CD4-positive, alpha-beta T cell (primary cell): ENCODE measurements around the gene TRIM33. TPM values are rescaled to one million over a fixed set of nuclear protein-coding genes. Genes with fewer than 3 reads are reported as not detected.

Source experiments
- ATAC-seq: fragments of 200-7000 bp; cut with Tn5 transposase; one replicate; pipeline ENCODE4 v1.10.0; 2022; ENCODE audit warnings: mild to moderate bottlenecking; ENCODE audit not compliant: poor library complexity
- CTCF ChIA-PET: fragments of 350-600 bp; sonication (Branson Sonifier 250); formaldehyde crosslinking; loops from one replicate; lab custom pipeline; 2021; ENCODE audit warnings: antibody characterized with exemption, inconsistent platforms; lab: Charles Lee
- POLR2A ChIA-PET: fragments of 350-600 bp; sonication (Branson Sonifier 250); formaldehyde crosslinking; loops from one replicate; lab custom pipeline; 2021; ENCODE audit warnings: antibody characterized with exemption, inconsistent platforms; lab: Charles Lee
- DNase-seq, 14 experiments: peaks; one replicate each; pipeline ENCODE4 v3.0.0-alpha.2; 2013 to 2020; ENCODE audit warnings: mixed read lengths in 2 of 14
- H3K27ac ChIP-seq, 2 donors: one replicate each; pipeline versions ENCODE4 v1.5.1 to v1.7.0; 2013; ENCODE audit warnings: low read length in 2 of 2, low read depth in 1 of 2, mild to moderate bottlenecking in 1 of 2
- H3K27me3 ChIP-seq, 2 experiments: 1 replicate in 1 of 2; 2 replicates in 1 of 2; pipeline versions ENCODE4 v1.6.1 to v1.7.0; 2013; ENCODE audit warnings: low read length in 2 of 2, control low read depth in 1 of 2, mild to moderate bottlenecking in 1 of 2, moderate library complexity in 1 of 2; ENCODE audit not compliant: insufficient read depth in 2 of 2, control insufficient read depth in 1 of 2
- H3K36me3 ChIP-seq: one replicate; pipeline ENCODE4 v1.6.1; 2013; ENCODE audit warnings: low read length, control low read depth; ENCODE audit not compliant: insufficient read depth
- H3K4me1 ChIP-seq: one replicate; pipeline ENCODE4 v1.6.1; 2013; ENCODE audit warnings: low read length, control low read depth; ENCODE audit not compliant: insufficient read depth
- H3K4me3 ChIP-seq: one replicate; pipeline ENCODE4 v1.5.1; 2013; ENCODE audit warnings: mild to moderate bottlenecking, low read length, moderate library complexity
- H3K9me3 ChIP-seq, 2 experiments: 1 replicate in 1 of 2; 2 replicates in 1 of 2; pipeline versions ENCODE4 v1.6.1 to v1.7.0; 2013; ENCODE audit warnings: low read length in 2 of 2, mild to moderate bottlenecking in 2 of 2, control low read depth in 1 of 2, moderate library complexity in 1 of 2; ENCODE audit not compliant: control insufficient read depth in 1 of 2, insufficient read depth in 1 of 2
- H3K27ac Mint-ChIP-seq: one replicate; pipeline ENCODE4 v1.8.0; 2020; ENCODE audit warnings: mixed read lengths
- H3K27me3 Mint-ChIP-seq: one replicate; pipeline ENCODE4 v1.8.0; 2021; ENCODE audit warnings: mixed read lengths
- H3K36me3 Mint-ChIP-seq: one replicate; pipeline ENCODE4 v1.8.0; 2021; ENCODE audit warnings: low read depth, mixed read lengths
- H3K4me1 Mint-ChIP-seq: one replicate; pipeline ENCODE4 v1.8.0; 2021; ENCODE audit warnings: low read depth, mixed read lengths
- H3K4me3 Mint-ChIP-seq: one replicate; pipeline ENCODE4 v1.8.0; 2020; ENCODE audit warnings: mild to moderate bottlenecking, mixed read lengths
- H3K9me3 Mint-ChIP-seq: one replicate; pipeline ENCODE4 v1.8.0; 2020; ENCODE audit warnings: mixed read lengths
- CTCF ChIP-seq: fragments of 200-600 bp; IDR thresholded peaks from one replicate; pipeline ENCODE4 v1.8.0; 2022; ENCODE audit warnings: antibody characterized with exemption, mild to moderate bottlenecking
- intact Hi-C, 2 experiments: fragments of 100-400 bp; cut with DNase I in 1 of 2; cut with micrococcal nuclease in 1 of 2; formaldehyde crosslinking; loops; one replicate each; pipeline versions ENCODE4 v1.15.1 to v1.9.0; 2023 to 2025; cut with DNase I, micrococcal nuclease
- total RNA-seq, 174 experiments: library from RNA in 2 of 174; stranded (reverse) in 2 of 174; gene quantifications; one replicate each; pipeline ENCODE4 v1.2.3 and lab custom pipeline; 2021 to 2026

The TRIM33 gene
- total RNA-seq, 2 experiments from 2014 or later: 42.6 to 45.0 TPM

GRCh38 chr1:114355240-114355639 is 155.8 kb downstream of the TRIM33 start:
- no peak overlapping the region for H3K27ac Mint-ChIP-seq
- Histone ChIP-seq H3K27ac (no peak overlapping the region), H3K4me3 (no peak overlapping the region), H3K27me3 (no peaks in the 10 kb centered on the region), H3K36me3 (no peaks in the 10 kb centered on the region), H3K4me1 (peaks cover 3% of the 10 kb centered on the region), H3K9me3 (no peaks in the 10 kb centered on the region)
- ATAC-seq (no peak), DNase-seq (no peak)
- ChIA-PET POLR2A (no interaction called here), CTCF (no interaction called here)
- TF ChIP-seq CTCF: no peak
- H3K36me3 Mint-ChIP-seq: peaks cover 4% of the 10 kb centered on the region
- intact Hi-C loops: no loop called here
- peaks cover 2% of the 10 kb centered on the region for H3K9me3 Mint-ChIP-seq
- H3K4me1 Mint-ChIP-seq: peaks cover 17% of the 10 kb centered on the region
- no peaks in the 10 kb centered on the region for H3K27me3 Mint-ChIP-seq
- H3K4me3 Mint-ChIP-seq: no peak overlapping the region

GRCh38 chr1:114353262-114353661 is 157.7 kb downstream of the TRIM33 start:
- Mint-ChIP-seq H3K4me3 (no peak overlapping the region), H3K27me3 (no peaks in the 10 kb centered on the region), H3K27ac (peak overlapping the region; percentile 37), H3K4me1 (peaks cover 17% of the 10 kb centered on the region), H3K36me3 (no peaks in the 10 kb centered on the region), H3K9me3 (no peaks in the 10 kb centered on the region)
- POLR2A ChIA-PET: no interaction called here
- H3K4me1 ChIP-seq: peaks cover 3% of the 10 kb centered on the region
- H3K27me3 ChIP-seq: no peaks in the 10 kb centered on the region
- no peak overlapping the region for H3K4me3 ChIP-seq
- intact Hi-C loops: no loop called here
- CTCF ChIA-PET: no interaction called here
- no peaks in the 10 kb centered on the region for H3K36me3 ChIP-seq
- TF ChIP-seq CTCF: no peak
- H3K9me3 ChIP-seq: no peaks in the 10 kb centered on the region
- peak in 3 of 14 experiments; percentile 16 to 28 (median 26) for DNase-seq
- no peak overlapping the region for H3K27ac ChIP-seq
- peak; percentile 49 for ATAC-seq

GRCh38 chr1:114352797-114353196 is 158.2 kb downstream of the TRIM33 start:
- TF ChIP-seq CTCF: no peak
- CTCF ChIA-PET: no interaction called here
- Mint-ChIP-seq H3K36me3 (no peaks in the 10 kb centered on the region), H3K27me3 (no peaks in the 10 kb centered on the region), H3K4me1 (peaks cover 17% of the 10 kb centered on the region), H3K9me3 (no peaks in the 10 kb centered on the region), H3K27ac (peak overlapping the region; percentile 37), H3K4me3 (no peak overlapping the region)
- Histone ChIP-seq H3K4me3 (no peak overlapping the region), H3K36me3 (no peaks in the 10 kb centered on the region), H3K27ac (no peak overlapping the region), H3K27me3 (no peaks in the 10 kb centered on the region), H3K9me3 (no peaks in the 10 kb centered on the region), H3K4me1 (peaks cover 3% of the 10 kb centered on the region)
- ATAC-seq (no peak), DNase-seq (no peak)
- POLR2A ChIA-PET: no interaction called here
- intact Hi-C loops: no loop called here
